ENCODE results near the gene HSPA1A. TPM values are rescaled to one million over a fixed set of nuclear protein-coding genes. Genes with fewer than 3 reads are reported as not detected.
"Not testable (repeated sequence)": the region's sequence is repeated elsewhere in the genome, so short reads cannot be mapped to it uniquely, and the experiment has no call there.

HSPA1A gene
- total RNA-seq, 1 donor from 2014 or later, result 67.0 TPM

DNA sequence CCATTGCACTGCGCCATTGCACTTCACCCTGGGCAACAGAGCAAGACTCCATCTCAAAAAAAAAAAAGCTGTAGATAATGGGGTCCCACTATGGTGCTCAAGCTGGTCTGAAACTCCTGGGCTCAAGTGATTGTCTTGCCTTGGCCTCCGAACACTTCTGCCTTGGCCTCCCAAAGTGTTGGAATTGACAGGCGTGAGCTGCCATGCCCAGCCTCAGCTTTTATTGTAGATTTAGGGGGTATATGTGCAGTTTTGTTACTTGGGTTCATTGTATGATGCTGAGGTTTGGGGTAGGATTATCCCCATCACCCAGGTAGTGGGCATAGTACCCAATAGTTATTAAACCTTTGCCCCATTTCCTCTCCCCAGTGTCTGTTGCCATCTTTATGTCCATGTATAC, 23.6 kb downstream of the HSPA1A start:
- TF ChIP-seq, protein P1, sequence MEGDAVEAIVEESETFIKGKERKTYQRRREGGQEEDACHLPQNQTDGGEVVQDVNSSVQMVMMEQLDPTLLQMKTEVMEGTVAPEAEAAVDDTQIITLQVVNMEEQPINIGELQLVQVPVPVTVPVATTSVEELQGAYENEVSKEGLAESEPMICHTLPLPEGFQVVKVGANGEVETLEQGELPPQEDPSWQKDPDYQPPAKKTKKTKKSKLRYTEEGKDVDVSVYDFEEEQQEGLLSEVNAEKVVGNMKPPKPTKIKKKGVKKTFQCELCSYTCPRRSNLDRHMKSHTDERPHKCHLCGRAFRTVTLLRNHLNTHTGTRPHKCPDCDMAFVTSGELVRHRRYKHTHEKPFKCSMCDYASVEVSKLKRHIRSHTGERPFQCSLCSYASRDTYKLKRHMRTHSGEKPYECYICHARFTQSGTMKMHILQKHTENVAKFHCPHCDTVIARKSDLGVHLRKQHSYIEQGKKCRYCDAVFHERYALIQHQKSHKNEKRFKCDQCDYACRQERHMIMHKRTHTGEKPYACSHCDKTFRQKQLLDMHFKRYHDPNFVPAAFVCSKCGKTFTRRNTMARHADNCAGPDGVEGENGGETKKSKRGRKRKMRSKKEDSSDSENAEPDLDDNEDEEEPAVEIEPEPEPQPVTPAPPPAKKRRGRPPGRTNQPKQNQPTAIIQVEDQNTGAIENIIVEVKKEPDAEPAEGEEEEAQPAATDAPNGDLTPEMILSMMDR (IDR thresholded peaks at IDR 0.05; ENCODE audit: insufficient read depth, low read length, poor library complexity, severe bottlenecking), result no peak
- DNase-seq (ENCODE audit: low read depth), result no peak
- peaks cover 2% of the 10 kb centered on the region for H3K36me3 ChIP-seq (ENCODE audit: control insufficient read depth, insufficient read depth, low read length)
- H3K4me3 ChIP-seq (ENCODE audit: low read depth, low read length), result no peak overlapping the region
- no peaks in the 10 kb centered on the region for H3K27me3 ChIP-seq (ENCODE audit: control insufficient read depth, insufficient read depth, low read length)

DNA sequence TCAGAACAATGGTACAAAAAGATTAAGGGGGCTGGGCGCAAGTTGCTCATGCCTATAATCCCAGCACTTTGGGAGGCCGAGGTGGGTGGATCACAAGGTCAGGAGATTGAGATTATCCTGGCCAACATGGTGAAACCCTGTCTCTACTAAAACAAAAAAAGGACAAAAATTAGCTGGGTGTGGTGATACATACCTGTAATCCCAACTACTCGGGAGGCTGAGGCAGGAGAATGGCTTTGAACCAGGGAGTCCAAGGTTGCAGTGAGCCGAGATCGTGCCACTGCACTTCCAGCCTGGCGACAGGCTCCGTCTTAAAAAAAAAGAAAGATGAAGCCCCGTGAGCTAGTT, 24.4 kb downstream of the HSPA1A start:
- not testable (repeated sequence) for H3K36me3 ChIP-seq (ENCODE audit: control insufficient read depth, insufficient read depth, low read length); H3K4me3 ChIP-seq (ENCODE audit: low read depth, low read length); H3K27me3 ChIP-seq (ENCODE audit: control insufficient read depth, insufficient read depth, low read length); DNase-seq (ENCODE audit: low read depth)

DNA sequence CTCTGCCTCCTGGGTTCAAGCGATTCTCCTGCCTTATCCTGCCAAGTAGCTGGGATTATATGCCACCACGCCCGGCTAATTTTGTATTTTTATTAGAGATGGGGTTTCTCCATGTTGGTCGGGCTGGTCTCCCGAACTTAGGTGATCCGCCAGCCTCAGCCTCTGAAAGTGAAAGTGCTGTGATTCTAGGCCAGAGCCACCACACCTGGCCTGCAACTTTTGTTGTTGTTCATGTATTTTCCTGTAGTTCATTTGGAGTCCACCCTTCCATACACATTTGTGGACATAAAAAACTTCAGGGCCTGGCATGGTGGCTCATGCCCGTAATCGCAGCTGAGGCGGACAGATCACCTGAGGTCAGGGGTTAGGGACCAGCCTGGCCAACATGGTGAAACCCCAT, 26.7 kb downstream of the HSPA1A start:
- no peak for DNase-seq (ENCODE audit: low read depth)
- H3K4me3 ChIP-seq (ENCODE audit: low read depth, low read length), result no peak overlapping the region
- TF ChIP-seq, protein P1 (IDR thresholded peaks at IDR 0.05; ENCODE audit: insufficient read depth, low read length, poor library complexity, severe bottlenecking), result no peak
- no peaks in the 10 kb centered on the region for H3K27me3 ChIP-seq (ENCODE audit: control insufficient read depth, insufficient read depth, low read length)
- peaks cover 2% of the 10 kb centered on the region for H3K36me3 ChIP-seq (ENCODE audit: control insufficient read depth, insufficient read depth, low read length)

DNA sequence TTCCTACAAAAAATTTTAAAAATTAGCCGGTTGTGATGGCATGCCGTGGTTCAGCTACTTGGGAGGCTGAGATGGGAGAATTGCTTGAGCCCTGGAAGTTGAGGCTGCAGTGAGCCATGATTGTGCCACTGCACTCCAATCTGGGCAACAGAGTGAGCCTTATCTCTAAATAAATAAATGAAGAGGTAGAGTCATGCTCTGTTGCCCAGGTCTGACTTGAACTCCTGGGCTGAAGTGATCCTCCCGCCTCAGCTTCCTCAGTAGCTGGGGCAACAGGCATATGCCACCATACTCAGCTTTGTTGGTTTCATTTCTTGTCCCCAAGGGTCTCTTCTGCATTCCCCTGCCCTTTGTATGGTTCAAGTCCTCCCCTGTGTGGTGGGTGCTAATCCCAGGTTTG, 29.2 kb downstream of the HSPA1A start:
- H3K36me3 ChIP-seq (ENCODE audit: control insufficient read depth, insufficient read depth, low read length), result peaks cover 2% of the 10 kb centered on the region
- H3K4me3 ChIP-seq (ENCODE audit: low read depth, low read length), result no peak overlapping the region
- no peaks in the 10 kb centered on the region for H3K27me3 ChIP-seq (ENCODE audit: control insufficient read depth, insufficient read depth, low read length)
- TF ChIP-seq, protein P1 (IDR thresholded peaks at IDR 0.05; ENCODE audit: insufficient read depth, low read length, poor library complexity, severe bottlenecking), result no peak
- DNase-seq (ENCODE audit: low read depth), result no peak

DNA sequence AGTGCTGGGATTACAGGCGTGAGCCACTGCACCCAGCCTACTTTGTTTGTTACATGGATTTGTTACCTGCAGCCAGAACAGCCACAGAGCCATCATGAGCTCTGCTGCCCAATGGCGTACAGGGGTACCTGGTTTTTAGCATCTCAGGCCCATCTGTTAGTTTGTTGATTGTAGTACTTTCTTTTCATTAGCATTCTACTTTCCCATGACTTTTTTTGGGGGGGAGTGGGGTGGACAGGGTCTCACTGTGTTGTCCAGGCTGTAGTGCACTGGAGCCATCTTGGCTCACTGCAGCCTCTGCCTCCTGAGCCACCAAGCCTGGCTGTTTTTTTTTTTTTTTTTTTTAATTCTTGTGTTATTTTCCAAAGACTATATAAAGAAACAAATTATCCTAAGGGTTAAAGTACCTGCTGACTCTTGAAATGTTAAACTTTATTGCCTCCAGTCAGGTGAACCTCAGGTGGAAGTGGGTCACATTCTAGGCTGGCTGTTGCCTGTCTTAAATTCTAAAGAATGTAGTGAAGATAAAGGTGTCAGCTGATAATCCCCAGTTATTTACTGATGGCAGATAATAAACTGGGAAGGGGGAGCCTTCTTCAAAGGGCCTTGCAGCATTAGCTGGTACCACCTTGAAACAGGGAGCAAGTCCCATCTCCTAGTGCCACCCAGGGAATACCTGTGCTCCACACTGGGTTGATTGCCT, 32.1 kb downstream of the HSPA1A start:
- DNase-seq (ENCODE audit: low read depth), result no peak
- no peaks in the 10 kb centered on the region for H3K36me3 ChIP-seq (ENCODE audit: control insufficient read depth, insufficient read depth, low read length)
- H3K4me3 ChIP-seq (ENCODE audit: low read depth, low read length), result no peak overlapping the region
- H3K27me3 ChIP-seq (ENCODE audit: control insufficient read depth, insufficient read depth, low read length), result no peaks in the 10 kb centered on the region
- TF ChIP-seq, protein P1 (IDR thresholded peaks at IDR 0.05; ENCODE audit: insufficient read depth, low read length, poor library complexity, severe bottlenecking), result no peak

DNA sequence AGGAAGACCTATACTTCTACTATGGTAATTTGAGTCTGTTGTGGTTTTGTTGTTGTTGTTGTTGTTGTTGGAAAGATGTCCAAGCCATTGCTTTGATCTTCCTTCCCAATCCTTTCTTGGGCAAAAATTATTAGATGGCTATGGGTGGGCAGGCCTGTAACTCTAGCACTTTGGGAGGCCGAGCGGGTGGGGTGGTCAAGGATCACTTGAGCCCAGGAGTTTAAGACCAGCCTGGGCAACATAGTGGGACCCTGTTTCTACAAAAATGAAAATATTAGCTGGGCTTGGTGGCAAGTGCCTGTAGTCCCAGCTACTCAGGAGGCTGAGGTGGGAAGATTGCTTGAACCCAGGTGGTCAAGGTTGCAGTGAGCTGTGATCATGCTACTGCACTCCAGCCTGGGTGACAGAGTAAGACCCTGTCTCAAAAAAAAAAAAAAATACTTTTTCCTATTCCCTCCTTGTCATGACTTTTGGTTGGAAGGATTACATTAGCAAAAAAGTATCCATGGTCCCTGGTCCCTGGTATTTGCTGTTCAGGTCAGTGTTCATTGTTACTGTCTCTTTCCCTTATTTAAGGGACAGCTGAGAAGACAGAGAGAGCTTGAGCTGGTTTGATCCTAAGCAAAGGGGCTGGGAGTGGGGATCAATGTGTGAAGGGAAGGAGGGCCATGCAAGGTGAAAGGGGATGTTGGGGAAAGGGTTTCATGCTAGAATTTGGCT, 35.6 kb downstream of the HSPA1A start:
- DNase-seq (ENCODE audit: low read depth), result no peak
- no peaks in the 10 kb centered on the region for H3K27me3 ChIP-seq (ENCODE audit: control insufficient read depth, insufficient read depth, low read length)
- TF ChIP-seq, protein P1 (IDR thresholded peaks at IDR 0.05; ENCODE audit: insufficient read depth, low read length, poor library complexity, severe bottlenecking), result no peak
- no peaks in the 10 kb centered on the region for H3K36me3 ChIP-seq (ENCODE audit: control insufficient read depth, insufficient read depth, low read length)
- H3K4me3 ChIP-seq (ENCODE audit: low read depth, low read length), result no peak overlapping the region
